Measurements from ENCODE around the gene SLC9A3. TPM values are rescaled to one million over a fixed set of nuclear protein-coding genes. Genes with fewer than 3 reads are reported as not detected.
A peak's percentile ranks its signal among the peaks of the same experiment; 100 is the strongest.

SLC9A3 gene
- total RNA-seq, 1 experiment from 2014 or later = 0.85 TPM

DNA sequence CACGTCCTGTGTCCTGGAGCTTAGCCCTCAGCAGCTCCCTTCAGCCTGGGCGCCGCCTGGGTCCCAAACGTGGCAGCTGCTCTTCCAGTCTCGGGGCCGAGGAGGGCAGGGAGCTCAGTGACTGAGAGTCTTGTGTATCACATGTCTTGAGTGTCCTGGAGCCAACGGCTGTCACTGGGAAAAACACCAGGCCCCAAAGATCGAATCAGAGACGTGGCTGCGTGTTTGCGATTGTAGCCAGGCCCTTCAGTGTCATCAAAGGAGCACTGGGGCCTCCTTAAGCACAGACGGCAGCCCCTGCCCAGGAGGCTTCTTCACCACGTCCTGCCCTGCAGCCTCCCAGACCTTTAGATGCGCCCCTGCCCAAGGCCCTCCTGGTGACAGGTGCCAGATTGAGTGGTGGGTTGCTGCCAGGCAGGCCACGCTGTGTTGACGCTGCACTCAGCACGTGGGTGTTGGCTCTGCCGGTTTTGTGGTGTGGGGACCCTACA lies 86.9 kb downstream of the SLC9A3 start:
- peak; percentile 10 for DNase-seq
- Histone ChIP-seq H3K23ac (ENCODE audit: insufficient read length, low read depth, low read length) (no peak overlapping the region), H2BK15ac (ENCODE audit: low read depth, low read length) (no peak overlapping the region), H3K27me3 (ENCODE audit: insufficient read depth, low read length) (no peaks in the 10 kb centered on the region), H3K79me1 (ENCODE audit: insufficient read depth, low read depth, low read length, poor library complexity, severe bottlenecking) (no peaks in the 10 kb centered on the region), H4K5ac (ENCODE audit: insufficient read length, low read depth, low read length) (no peak overlapping the region), H3K9me3 (ENCODE audit: control insufficient read depth, low read depth, low read length) (no peaks in the 10 kb centered on the region), H2AK5ac (ENCODE audit: insufficient read length, low read length) (no peak overlapping the region), H2BK12ac (ENCODE audit: insufficient read length, low read depth, low read length) (no peak overlapping the region), H3K4ac (ENCODE audit: low read depth, low read length) (no peak overlapping the region), H3K9ac (ENCODE audit: extremely low read depth, insufficient read length, low read length) (no peak overlapping the region), H3K4me2 (ENCODE audit: insufficient read depth, insufficient read length, low read length) (no peak overlapping the region), H3K23me2 (ENCODE audit: insufficient read length, low read depth, low read length, poor library complexity, severe bottlenecking) (peaks cover 2% of the 10 kb centered on the region), H3K18ac (ENCODE audit: insufficient read length, low read depth, low read length) (no peak overlapping the region), H2BK20ac (ENCODE audit: low read depth, low read length, poor library complexity, severe bottlenecking) (no peak overlapping the region), H3T11ph (ENCODE audit: low read length) (no peak overlapping the region), H4K8ac (replicated peaks; ENCODE audit: insufficient read length, low read depth, low read length) (no peak overlapping the region), H4K20me1 (ENCODE audit: control insufficient read depth, insufficient read depth, insufficient read length) (no peaks in the 10 kb centered on the region), H3K4me1 (ENCODE audit: insufficient read depth, low read length) (no peaks in the 10 kb centered on the region), H3K56ac (ENCODE audit: insufficient read length, low read depth, low read length) (no peak overlapping the region), H3K14ac (ENCODE audit: insufficient read depth, low read length) (no peak overlapping the region), H2AFZ (ENCODE audit: low read length) (no peak overlapping the region), H2BK5ac (ENCODE audit: insufficient read length, low read length) (no peak overlapping the region), H4K91ac (ENCODE audit: insufficient read length, low read depth, low read length) (no peak overlapping the region), H3K79me2 (ENCODE audit: insufficient read depth, low read length) (no peaks in the 10 kb centered on the region), H2BK120ac (ENCODE audit: low read depth, low read length, poor library complexity, severe bottlenecking) (no peak overlapping the region), H3K27ac (ENCODE audit: insufficient read length, low read depth, low read length) (no peak overlapping the region)
- Mint-ChIP-seq H3K36me3 (ENCODE audit: insufficient read depth in 1 of 3, low read depth in 3 of 3) (no peaks in the 10 kb centered on the region; a peak in 1 of 7 replicates), H3K4me3 (no peak overlapping the region), H3K4me1 (no peaks in the 10 kb centered on the region; a peak in 1 of 4 replicates), H3K9me3 (0 out of 5 replicates have a peak, but pooled peaks cover 0 to 3% of the 10 kb centered on the region in 2 experiments), H3K27ac (no peak overlapping the region; a peak in 1 of 7 replicates), H3K27me3 (ENCODE audit: low read depth) (peaks cover 33% of the 10 kb centered on the region)
- WGBS (ENCODE audit: extremely low coverage, insufficient read length, low lambda C conversion rate) = no CpG with 5 or more reads among the region's 18 CpGs
- TF ChIP-seq, protein P1, sequence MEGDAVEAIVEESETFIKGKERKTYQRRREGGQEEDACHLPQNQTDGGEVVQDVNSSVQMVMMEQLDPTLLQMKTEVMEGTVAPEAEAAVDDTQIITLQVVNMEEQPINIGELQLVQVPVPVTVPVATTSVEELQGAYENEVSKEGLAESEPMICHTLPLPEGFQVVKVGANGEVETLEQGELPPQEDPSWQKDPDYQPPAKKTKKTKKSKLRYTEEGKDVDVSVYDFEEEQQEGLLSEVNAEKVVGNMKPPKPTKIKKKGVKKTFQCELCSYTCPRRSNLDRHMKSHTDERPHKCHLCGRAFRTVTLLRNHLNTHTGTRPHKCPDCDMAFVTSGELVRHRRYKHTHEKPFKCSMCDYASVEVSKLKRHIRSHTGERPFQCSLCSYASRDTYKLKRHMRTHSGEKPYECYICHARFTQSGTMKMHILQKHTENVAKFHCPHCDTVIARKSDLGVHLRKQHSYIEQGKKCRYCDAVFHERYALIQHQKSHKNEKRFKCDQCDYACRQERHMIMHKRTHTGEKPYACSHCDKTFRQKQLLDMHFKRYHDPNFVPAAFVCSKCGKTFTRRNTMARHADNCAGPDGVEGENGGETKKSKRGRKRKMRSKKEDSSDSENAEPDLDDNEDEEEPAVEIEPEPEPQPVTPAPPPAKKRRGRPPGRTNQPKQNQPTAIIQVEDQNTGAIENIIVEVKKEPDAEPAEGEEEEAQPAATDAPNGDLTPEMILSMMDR (conservative IDR thresholded peaks at IDR 0.05) = no peak

Data from H9 (cell line).